Endothelial cell of umbilical vein (primary cell): ENCODE data around the gene PRKAG2. TPM values are rescaled to one million over a fixed set of nuclear protein-coding genes. Genes with fewer than 3 reads are reported as not detected.

ENCODE experiments used
- BruUV-seq: library from RNA; stranded (reverse); fragments of 400-500 nt; replicated peaks from 2 replicates; lab custom pipeline; 2021; lab: Mats Ljungman, UMichigan
- CTCF ChIA-PET: fragments of 300-600, 350-600 bp; sonication (Branson Sonifier 250); formaldehyde crosslinking; loops from one replicate; lab custom pipeline; 2021; ENCODE audit warnings: antibody characterized with exemption, inconsistent platforms; lab: Charles Lee
- POLR2A ChIA-PET: fragments of 300-600, 350-600 bp; sonication (Branson Sonifier 250); formaldehyde crosslinking; loops from one replicate; lab custom pipeline; 2021; ENCODE audit warnings: antibody characterized with exemption, inconsistent platforms; lab: Charles Lee
- DNase-seq: peaks from one replicate; pipeline ENCODE4 v3.0.0-alpha.2; 2011; ENCODE audit warnings: low read depth, low spot score
- FAIRE-seq: peaks from 2 replicates; lab custom pipeline; 2011; peaks lifted over from hg19 to GRCh38; lab: Jason Lieb, UNC
- H2AFZ ChIP-seq: 2 replicates; pipeline ENCODE4 v1.6.0; 2012; ENCODE audit warnings: low read depth, low read length, control low read depth, inconsistent platforms
- H3K27ac ChIP-seq: 2 replicates; pipeline ENCODE4 v1.5.1; 2011; ENCODE audit warnings: low read depth, mild to moderate bottlenecking, control low read depth, low read length, moderate library complexity; ENCODE audit not compliant: insufficient read depth
- H3K27me3 ChIP-seq, 2 experiments: 2 replicates each; pipeline versions ENCODE4 v1.6.0 to v1.6.1; 2011; ENCODE audit warnings: low read length in 2 of 2, mixed read lengths in 1 of 2; ENCODE audit not compliant: control insufficient read depth in 2 of 2, insufficient read depth in 2 of 2
- H3K36me3 ChIP-seq, 2 experiments: 2 replicates in 1 of 2; 3 replicates in 1 of 2; pipeline ENCODE4 v1.5.1; 2011; ENCODE audit warnings: low read length in 2 of 2, mild to moderate bottlenecking in 1 of 2, moderate library complexity in 1 of 2; ENCODE audit not compliant: control insufficient read depth in 2 of 2, insufficient read depth in 2 of 2; ENCODE audit errors: extremely low read depth in 1 of 2
- H3K4me1 ChIP-seq: 3 replicates; pipeline ENCODE4 v1.5.1; 2011; ENCODE audit warnings: mild to moderate bottlenecking, low read length; ENCODE audit not compliant: control insufficient read depth, insufficient read depth; ENCODE audit errors: extremely low read depth
- H3K4me2 ChIP-seq: 2 replicates; pipeline ENCODE4 v1.6.1; 2011; ENCODE audit warnings: low read length, control low read depth, mixed read lengths; ENCODE audit not compliant: insufficient read depth
- H3K4me3 ChIP-seq, 3 experiments: fragments of 200-600 bp in 1 of 3; sonication (generic), shearing (Covaris generic) in 1 of 3; replicated peaks in 1 of 3; 2 replicates each; pipeline ENCODE4 v1.5.1; 2011 to 2016; ENCODE audit warnings: control low read depth in 3 of 3, low read length in 3 of 3, mild to moderate bottlenecking in 2 of 3, inconsistent platforms in 1 of 3, low read depth in 1 of 3, moderate library complexity in 1 of 3; ENCODE audit not compliant: insufficient read depth in 1 of 3
- H3K79me2 ChIP-seq: 2 replicates; pipeline ENCODE4 v1.6.0; 2012; ENCODE audit warnings: low read length, inconsistent platforms; ENCODE audit not compliant: control insufficient read depth, insufficient read depth
- H3K9ac ChIP-seq: replicated peaks from 2 replicates; pipeline ENCODE3; 2011; ENCODE audit warnings: low read length, control low read depth; ENCODE audit not compliant: insufficient read depth; ENCODE audit errors: extremely low read depth
- H3K9me1 ChIP-seq: replicated peaks from 3 replicates; pipeline ENCODE4 v1.6.0; 2011; ENCODE audit warnings: mild to moderate bottlenecking, low read length; ENCODE audit not compliant: control insufficient read depth, insufficient read depth; ENCODE audit errors: extremely low read depth
- H3K9me3 ChIP-seq: replicated peaks from 2 replicates; pipeline ENCODE4 v1.5.1; 2012; ENCODE audit warnings: low read length, inconsistent platforms; ENCODE audit not compliant: control insufficient read depth, insufficient read depth
- H4K20me1 ChIP-seq: replicated peaks from 2 replicates; pipeline ENCODE3; 2011; ENCODE audit warnings: mild to moderate bottlenecking, low read length; ENCODE audit not compliant: control insufficient read depth, insufficient read depth; ENCODE audit errors: extremely low read depth
- CTCF ChIP-seq, 2 donors: IDR thresholded peaks; 1 replicate in 1 of 2; 2 replicates in 1 of 2; pipeline ENCODE4 v1.5.1; 2011; ENCODE audit warnings: low read length in 2 of 2, mild to moderate bottlenecking in 2 of 2, moderate library complexity in 2 of 2, control low read depth in 1 of 2, inconsistent platforms in 1 of 2, low read depth in 1 of 2; ENCODE audit not compliant: insufficient read depth in 1 of 2; ENCODE audit errors: extremely low read depth in 1 of 2
- EZH2 ChIP-seq: IDR thresholded peaks from 2 replicates; pipeline ENCODE4 v1.6.1; 2012; ENCODE audit warnings: borderline replicate concordance, low read depth, mild to moderate bottlenecking, moderate library complexity, low read length, inconsistent platforms; ENCODE audit not compliant: severe bottlenecking
- FOS ChIP-seq: IDR thresholded peaks from 2 replicates; pipeline ENCODE4 v1.6.1; 2011; ENCODE audit warnings: mild to moderate bottlenecking, low read length, moderate library complexity, borderline replicate concordance; ENCODE audit not compliant: insufficient read depth
- GATA2 ChIP-seq: IDR thresholded peaks from 2 replicates; pipeline ENCODE4 v1.7.0; 2011; ENCODE audit warnings: low read depth, mild to moderate bottlenecking, moderate library complexity, mixed read lengths, low read length; ENCODE audit not compliant: insufficient read length, insufficient read depth
- JUN ChIP-seq: IDR thresholded peaks from 2 replicates; pipeline ENCODE4 v1.6.1; 2011; ENCODE audit warnings: borderline replicate concordance, low read depth; ENCODE audit not compliant: insufficient read length, insufficient read depth
- MAX ChIP-seq: IDR thresholded peaks from 2 replicates; pipeline ENCODE4 v1.6.1; 2011; ENCODE audit not compliant: insufficient read depth, insufficient read length
- MYC ChIP-seq: IDR thresholded peaks from one replicate; pipeline ENCODE4 v1.6.1; 2011; ENCODE audit warnings: mild to moderate bottlenecking, low read depth, low read length
- POLR2A ChIP-seq: IDR thresholded peaks from 2 replicates; pipeline ENCODE4 v1.6.1; 2012; ENCODE audit warnings: low read depth, mild to moderate bottlenecking, control low read depth, low read length
- POLR2AphosphoS5 ChIP-seq: IDR thresholded peaks from 2 replicates; pipeline ENCODE4 v1.6.1; 2012; ENCODE audit warnings: low read depth, mild to moderate bottlenecking, control low read depth, low read length, moderate library complexity; ENCODE audit not compliant: insufficient read depth
- dilution Hi-C: fragments of 300-500 bp; cut with MboI; formaldehyde crosslinking; loops from one replicate; pipeline ENCODE4 v1.15.0; 2019; ENCODE audit warnings: low sequenced_read_pairs; ENCODE audit not compliant: extremely low pct_ligation_motif_present
- intact Hi-C: fragments of 100-400 bp; cut with micrococcal nuclease; formaldehyde crosslinking; loops from one replicate; pipeline ENCODE4 v1.10.0; 2022
- polyA plus RNA-seq, 4 experiments: library from polyadenylated mRNA; depleted of rRNA in 3 of 4; stranded (reverse) in 3 of 4; unstranded in 1 of 4; fragments of >200 nt; gene quantifications; 2 replicates each; pipeline versions ENCODE4 v1.2.1 to v1.2.3, GENCODE V29; 2011 to 2012; ENCODE audit warnings: missing spikeins in 1 of 4
- total RNA-seq: library from RNA; stranded (reverse); gene quantifications from 2 replicates; pipeline ENCODE4 v1.2.3, GENCODE V29; 2021

The PRKAG2 gene
- total and polyA plus RNA-seq, 2 donors (not counting 3 experiments of a cell fraction or from before 2014, with no cell fraction given): 19.3 to 51.5 TPM

GRCh38 chr7:151894111-151895007, 17.4 kb upstream of the PRKAG2 start:
- dilution Hi-C loops: no loop called here
- intact Hi-C loops: no loop called here
- CTCF ChIA-PET: no interaction called here
- Histone ChIP-seq H3K27ac (no peak overlapping the region), H3K9ac (no peak overlapping the region), H3K4me1 (no peaks in the 10 kb centered on the region), H3K4me3 (no peak overlapping the region), H2AFZ (no peak overlapping the region), H3K9me3 (no peaks in the 10 kb centered on the region), H3K79me2 (no peaks in the 10 kb centered on the region), H3K36me3 (no peaks in the 10 kb centered on the region), H3K4me2 (no peak overlapping the region), H4K20me1 (no peaks in the 10 kb centered on the region), H3K27me3 (peaks cover 0 to 4% of the 10 kb centered on the region in 2 experiments), H3K9me1 (no peaks in the 10 kb centered on the region)
- POLR2A ChIA-PET: no interaction called here
- no peak for FAIRE-seq
- BruUV-seq: no TSS peak
- no peak for DNase-seq
- TF ChIP-seq MYC: no peak
- no peak for TF ChIP-seq GATA2
- TF ChIP-seq CTCF (IDR thresholded peaks at IDR 0.05; ENCODE audit: extremely low read depth in 1 of 2, insufficient read depth in 1 of 2, low read depth in 1 of 2, low read length in 2 of 2): no peak
- no peak for TF ChIP-seq POLR2AphosphoS5
- no peak for TF ChIP-seq EZH2
- TF ChIP-seq MAX: no peak
- no peak for TF ChIP-seq FOS
- TF ChIP-seq JUN: no peak
- TF ChIP-seq POLR2A: no peak
